GM18520 (cell line): Measurements from ENCODE around the gene PDGFC.

ENCODE experiments used
- ATAC-seq: cut with Tn5 transposase; IDR thresholded peaks from one replicate; pipeline ENCODE4 v1.9.1; 2021; ENCODE audit not compliant: unreplicated experiment

PDGFC gene

GRCh38 chr4:156975686-156976085, 4.1 kb upstream of the PDGFC start:
- ATAC-seq: no peak

GRCh38 chr4:156974264-156974663, 2.7 kb upstream of the PDGFC start:
- no peak for ATAC-seq

GRCh38 chr4:156972379-156973015, 898 bp upstream of the PDGFC start:
- ATAC-seq: no peak

- no peak for ATAC-seq
These were observed 379 bp downstream of the PDGFC start for GRCh38 chr4:156971165-156971675.

- ATAC-seq: no peak
These were observed 966 bp downstream of the PDGFC start for GRCh38 chr4:156970501-156971164.

- no peak for ATAC-seq
These were observed 1.7 kb downstream of the PDGFC start for GRCh38 chr4:156969911-156970310.

- ATAC-seq: no peak
These were observed 2.5 kb downstream of the PDGFC start for GRCh38 chr4:156969101-156969500.

GRCh38 chr4:156968479-156968984, 3.1 kb downstream of the PDGFC start:
- peak; percentile 73 for ATAC-seq

- ATAC-seq: no peak
These were observed 4.8 kb downstream of the PDGFC start for GRCh38 chr4:156966836-156967235.

GRCh38 chr4:156963419-156963818, 8.2 kb downstream of the PDGFC start:
- ATAC-seq: no peak

GRCh38 chr4:156962528-156962974, 9.0 kb downstream of the PDGFC start:
- ATAC-seq: no peak

GRCh38 chr4:156962058-156962358, 9.6 kb downstream of the PDGFC start:
- ATAC-seq: no peak

GRCh38 chr4:156961196-156962057, 10.2 kb downstream of the PDGFC start:
- no peak for ATAC-seq

- no peak for ATAC-seq
These were observed 12.3 kb downstream of the PDGFC start for GRCh38 chr4:156959298-156959702.

- no peak for ATAC-seq
These were observed 13.1 kb downstream of the PDGFC start for GRCh38 chr4:156958276-156959074.

- no peak for ATAC-seq
These were observed 14.0 kb downstream of the PDGFC start for GRCh38 chr4:156957556-156957955.

GRCh38 chr4:156956826-156957368, 14.7 kb downstream of the PDGFC start:
- ATAC-seq: no peak

- no peak for ATAC-seq
These were observed 15.2 kb downstream of the PDGFC start for GRCh38 chr4:156956359-156956758.

GRCh38 chr4:156954587-156954986, 17.0 kb downstream of the PDGFC start:
- ATAC-seq: no peak

GRCh38 chr4:156953951-156954350, 17.6 kb downstream of the PDGFC start:
- ATAC-seq: no peak
